AG10803 (cell line): ENCODE measurements around the gene DIPK1B.

Source experiments
- DNase-seq: peaks from one replicate; pipeline ENCODE4 v3.0.0; 2010; ENCODE audit warnings: low read depth
- H3K4me3 ChIP-seq: 2 replicates; pipeline ENCODE4 v1.5.1; 2011; ENCODE audit warnings: mild to moderate bottlenecking, low read length, control low read depth
- TF ChIP-seq, protein P1 (sequence below): conservative IDR thresholded peaks from 2 replicates; pipeline ENCODE4 v1.5.1; 2011; ENCODE audit warnings: mild to moderate bottlenecking, low read length, control low read depth, inconsistent platforms

Gene DIPK1B

DNA sequence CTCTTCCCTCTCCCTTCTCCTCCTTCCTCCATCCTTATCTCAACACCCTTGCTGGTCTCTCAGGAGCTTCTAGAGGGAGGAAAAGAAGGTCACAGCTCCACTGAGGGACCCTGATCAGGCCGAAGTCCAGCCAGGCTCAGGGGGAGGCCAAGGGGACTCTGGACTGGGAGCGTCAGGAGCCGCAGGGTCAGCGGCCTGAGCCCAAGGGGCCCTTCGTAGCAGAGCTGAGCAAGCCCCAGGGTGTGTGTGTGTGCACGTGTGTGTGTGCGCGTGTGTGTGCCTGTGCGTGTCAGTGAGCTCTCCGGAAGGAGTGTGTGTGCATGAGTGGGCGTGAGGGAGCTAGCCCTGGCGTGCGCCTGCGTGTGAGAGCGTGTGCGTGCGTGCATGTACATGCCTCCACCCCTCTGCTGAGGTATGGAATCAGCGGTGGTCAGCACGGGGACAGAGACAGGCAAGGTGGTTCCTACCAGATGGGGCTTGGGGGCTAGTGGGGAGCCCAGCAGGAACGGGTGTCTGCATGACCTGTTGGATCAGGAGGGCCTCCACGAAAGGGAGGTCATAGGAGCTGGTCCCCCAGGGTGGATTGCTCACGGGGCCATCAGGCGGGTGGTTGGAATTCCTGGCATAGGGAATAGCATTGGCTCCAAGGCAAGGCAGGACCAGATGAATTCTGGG, 15.1 kb upstream of the DIPK1B start:
- H3K4me3 ChIP-seq, result no peak overlapping the region
- no peak for DNase-seq
- TF ChIP-seq, protein P1, sequence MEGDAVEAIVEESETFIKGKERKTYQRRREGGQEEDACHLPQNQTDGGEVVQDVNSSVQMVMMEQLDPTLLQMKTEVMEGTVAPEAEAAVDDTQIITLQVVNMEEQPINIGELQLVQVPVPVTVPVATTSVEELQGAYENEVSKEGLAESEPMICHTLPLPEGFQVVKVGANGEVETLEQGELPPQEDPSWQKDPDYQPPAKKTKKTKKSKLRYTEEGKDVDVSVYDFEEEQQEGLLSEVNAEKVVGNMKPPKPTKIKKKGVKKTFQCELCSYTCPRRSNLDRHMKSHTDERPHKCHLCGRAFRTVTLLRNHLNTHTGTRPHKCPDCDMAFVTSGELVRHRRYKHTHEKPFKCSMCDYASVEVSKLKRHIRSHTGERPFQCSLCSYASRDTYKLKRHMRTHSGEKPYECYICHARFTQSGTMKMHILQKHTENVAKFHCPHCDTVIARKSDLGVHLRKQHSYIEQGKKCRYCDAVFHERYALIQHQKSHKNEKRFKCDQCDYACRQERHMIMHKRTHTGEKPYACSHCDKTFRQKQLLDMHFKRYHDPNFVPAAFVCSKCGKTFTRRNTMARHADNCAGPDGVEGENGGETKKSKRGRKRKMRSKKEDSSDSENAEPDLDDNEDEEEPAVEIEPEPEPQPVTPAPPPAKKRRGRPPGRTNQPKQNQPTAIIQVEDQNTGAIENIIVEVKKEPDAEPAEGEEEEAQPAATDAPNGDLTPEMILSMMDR, result no peak

DNA sequence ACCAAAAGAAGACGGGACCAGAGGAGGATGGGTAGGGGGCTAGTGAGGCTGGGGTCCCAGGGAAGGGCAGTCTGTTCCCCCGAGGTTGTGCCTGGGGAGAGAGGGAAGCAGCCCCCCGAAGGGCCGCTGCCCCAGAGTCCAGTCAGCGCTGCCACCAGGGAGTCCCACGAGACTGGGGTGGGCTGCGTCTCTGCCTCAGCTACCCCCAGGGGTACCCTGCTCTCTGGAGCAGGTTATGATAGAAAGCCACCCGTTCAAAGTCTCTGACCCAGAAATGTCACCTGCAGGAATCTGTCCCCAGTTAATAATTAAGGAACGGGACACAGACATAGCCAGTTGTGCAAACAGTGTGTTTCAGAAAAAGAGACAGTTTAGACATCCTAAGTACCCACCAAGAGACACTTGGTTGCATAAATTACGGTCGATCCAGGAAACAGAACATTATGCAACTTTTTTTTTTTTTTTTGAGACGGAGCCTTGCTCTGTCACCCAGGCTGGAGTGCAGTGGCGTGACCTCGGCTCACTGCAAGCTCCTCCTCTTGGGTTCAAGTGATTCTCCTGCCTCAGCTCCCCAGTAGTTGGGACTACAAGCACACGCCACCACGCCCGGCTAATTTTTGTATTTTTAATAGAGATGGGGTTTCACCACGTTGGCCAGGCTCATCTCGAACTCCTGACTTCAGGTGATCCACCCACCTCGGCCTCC, 14.4 kb upstream of the DIPK1B start:
- H3K4me3 ChIP-seq, result no peak overlapping the region
- TF ChIP-seq, protein P1, result no peak
- DNase-seq, result no peak

DNA sequence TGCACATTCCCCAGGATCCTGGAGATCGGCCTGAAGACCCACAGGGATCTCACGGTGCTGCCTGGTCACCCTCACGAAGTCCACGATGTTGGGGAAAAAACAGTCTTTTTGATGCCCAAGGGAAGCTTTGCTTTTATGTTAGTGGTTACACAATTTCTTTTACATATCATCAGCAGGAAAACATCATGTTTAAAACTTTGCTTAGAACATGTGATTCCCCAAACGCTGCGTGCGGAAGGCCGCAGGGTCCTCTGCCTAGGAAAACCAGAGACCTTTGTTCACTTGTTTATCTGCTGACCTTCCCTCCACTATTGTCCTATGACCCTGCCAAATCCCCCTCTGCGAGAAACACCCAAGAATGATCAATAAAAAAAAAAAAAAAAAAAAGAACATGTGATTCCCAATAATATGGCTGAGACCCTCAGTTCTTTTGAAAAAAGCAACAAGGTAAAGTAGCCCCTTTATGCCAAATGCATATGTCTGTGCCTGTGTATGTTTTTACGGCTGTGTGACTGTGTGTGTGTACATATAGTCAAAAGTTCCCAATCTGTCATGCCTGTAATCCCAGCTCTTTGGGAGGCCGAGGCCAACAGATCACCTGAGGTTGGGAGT, 13.6 kb upstream of the DIPK1B start:
- DNase-seq, result no peak
- H3K4me3 ChIP-seq, result no peak overlapping the region
- TF ChIP-seq, protein P1, result no peak

DNA sequence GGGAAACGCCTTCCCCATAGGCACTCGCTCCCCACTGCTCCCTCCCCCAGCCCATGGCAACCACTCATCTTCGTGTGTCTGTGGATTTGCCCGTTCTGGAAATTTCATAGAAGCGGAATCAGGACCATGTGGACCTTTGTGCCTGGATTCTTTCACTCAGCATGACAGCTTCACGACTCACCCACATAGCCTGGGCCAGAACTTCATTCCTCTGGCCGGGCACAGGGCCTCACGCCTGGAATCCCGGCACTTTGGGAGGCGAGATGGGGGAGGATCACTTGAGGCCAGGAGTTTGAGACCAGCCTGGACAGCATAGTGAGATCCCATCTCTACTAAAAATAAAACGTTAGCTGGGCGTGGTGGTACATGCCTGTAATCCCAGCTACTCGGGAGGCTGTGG, 12.1 kb upstream of the DIPK1B start:
- H3K4me3 ChIP-seq, result no peak overlapping the region
- peak; percentile 66 for DNase-seq
- TF ChIP-seq, protein P1, result no peak

DNA sequence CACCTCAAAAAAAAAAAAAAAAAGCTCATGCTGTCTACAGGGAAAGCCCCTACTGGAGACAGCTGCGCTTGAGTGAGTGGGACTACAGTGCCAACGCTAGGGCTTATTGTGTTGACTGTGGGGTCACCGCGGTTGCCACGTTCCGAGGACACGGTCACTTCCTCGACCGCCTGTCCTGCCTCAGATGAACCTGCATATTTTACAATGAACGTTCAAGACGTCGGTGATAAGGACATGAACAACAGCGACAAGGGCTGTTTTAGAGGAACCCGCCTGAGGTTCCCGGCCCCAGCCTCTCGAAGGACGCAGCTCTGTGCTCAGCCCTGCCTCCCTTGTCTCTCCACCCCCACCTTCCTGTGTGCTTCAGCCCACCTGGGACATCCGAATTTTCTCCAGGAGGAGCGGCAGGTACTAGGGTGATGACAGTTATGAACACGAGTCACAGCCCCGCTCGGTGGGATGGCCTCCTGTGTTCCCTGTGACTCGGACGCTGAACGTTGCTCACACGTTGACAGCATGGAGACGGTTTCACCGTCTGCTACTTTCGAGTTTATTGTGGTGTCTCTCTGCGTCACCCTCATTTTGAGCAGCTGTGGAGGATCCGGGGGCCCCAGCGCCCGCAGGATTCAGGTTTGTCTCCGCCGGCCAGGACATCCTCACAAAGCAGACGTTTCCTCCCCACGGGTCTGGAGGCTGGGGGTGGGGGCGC, 11.3 kb upstream of the DIPK1B start:
- no peak overlapping the region for H3K4me3 ChIP-seq
- no peak for DNase-seq
- TF ChIP-seq, protein P1, result no peak

DNA sequence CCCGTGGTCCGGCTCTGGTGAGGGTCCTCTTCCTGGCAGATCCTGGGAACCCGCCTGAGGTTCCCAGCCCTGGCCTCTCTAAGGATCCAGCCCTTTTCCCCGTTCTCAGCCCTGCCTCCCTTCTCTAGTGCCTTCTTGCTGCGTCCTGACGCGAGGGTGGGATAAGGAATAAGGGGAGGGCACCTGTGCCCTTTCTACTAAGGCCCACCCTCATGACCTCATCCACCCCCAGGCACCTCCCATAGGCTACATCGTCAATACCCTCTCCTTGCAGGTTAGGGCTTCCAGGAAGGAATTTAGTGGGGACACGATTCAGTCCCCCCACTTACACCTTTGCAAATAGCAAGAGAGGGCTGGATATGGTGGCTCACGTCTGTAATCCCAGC, 10.7 kb upstream of the DIPK1B start:
- DNase-seq, result no peak
- no peak overlapping the region for H3K4me3 ChIP-seq
- TF ChIP-seq, protein P1, result no peak
